Ovary (tissue), 9 donors: ENCODE data around the gene MDC1. TPM values are rescaled to one million over a fixed set of nuclear protein-coding genes. Genes with fewer than 3 reads are reported as not detected.
A peak's percentile ranks its signal among the peaks of the same experiment; 100 is the strongest.

Experiments used
- DNase-seq, 5 donors: peaks; one replicate each; pipeline ENCODE4 v3.0.0-alpha.2; 2019 to 2020
- H3K27ac ChIP-seq, 2 donors: fragments of 200-600 bp; one replicate each; pipeline versions ENCODE4 v1.5.1 to v1.8.0; 2019 to 2022
- H3K27me3 ChIP-seq: fragments of 200-600 bp; one replicate; pipeline ENCODE4 v1.8.0; 2022
- H3K36me3 ChIP-seq: fragments of 200-600 bp; sonication (generic); one replicate; pipeline ENCODE4 v1.5.1; 2019
- H3K4me1 ChIP-seq: one replicate; pipeline ENCODE4 v1.8.1; 2013; ENCODE audit warnings: mild to moderate bottlenecking, moderate library complexity; ENCODE audit not compliant: insufficient read depth
- H3K4me3 ChIP-seq: fragments of 200-600 bp; sonication (generic); one replicate; pipeline ENCODE4 v1.5.1; 2017
- H3K9me3 ChIP-seq, 2 donors: fragments of 200-600 bp in 1 of 2; sonication (generic) in 1 of 2; one replicate each; pipeline versions ENCODE4 v1.5.1 to v1.8.1; 2013 to 2019; ENCODE audit warnings: mild to moderate bottlenecking in 1 of 2, moderate library complexity in 1 of 2
- EP300 ChIP-seq: sonication (generic); formaldehyde crosslinking; IDR thresholded peaks from one replicate; pipeline ENCODE4 v1.6.1; 2017; ENCODE audit warnings: antibody characterized with exemption
- POLR2A ChIP-seq: fragments of 450-650 bp; IDR thresholded peaks from one replicate; pipeline ENCODE4 v1.6.1; 2017; ENCODE audit warnings: antibody characterized with exemption, mild to moderate bottlenecking, moderate library complexity
- WGBS, 3 donors: extraction: QIAGEN DNeasy Blood & Tissue Kit in 1 of 3; methylation state at CpG; one replicate each; pipeline versions ENCODE4 v1.1.5 to v1.1.7; 2013 to 2017; 5-methylcytosine and 5-hydroxymethylcytosine counted together
- intact Hi-C, 4 donors: fragments of 100-400 bp; cut with DNase I; formaldehyde crosslinking; loops; one replicate each; pipeline versions ENCODE4 v1.11.0 to v1.15.1; 2022 to 2023
- polyA plus RNA-seq, 2 donors: library from polyadenylated mRNA; stranded (reverse); fragments of 200-250 nt in 1 of 2; fragments of 350-450 nt in 1 of 2; fragmentation: Illumina TruSeq in 1 of 2; extraction: RNeasy Lipid Tissue Mini Kit (QIAGEN cat#74804) in 1 of 2; gene quantifications; one replicate each; pipeline ENCODE4 v1.2.3, GENCODE V29; 2013 to 2014
- total RNA-seq, 7 donors: library from RNA; depleted of rRNA in 2 of 7; stranded (reverse); fragments of >200 nt in 2 of 7; fragmentation: NEBNext Ultra II Directional in 3 of 7; extraction: Animal tissue kit (Norgen Biotek cat#: 25700) in 3 of 7; gene quantifications; one replicate each; pipeline versions ENCODE4 v1.1.0 to v1.2.4, GENCODE V29; 2016 to 2023
- TF ChIP-seq, protein P1 (sequence below), 3 donors: fragments of 450-650 bp in 2 of 3; fragments of 200-600 bp in 1 of 3; IDR thresholded peaks; one replicate each; pipeline versions ENCODE4 v1.5.1 to v1.8.0; 2016 to 2022; ENCODE audit warnings: antibody characterized with exemption in 3 of 3, mild to moderate bottlenecking in 1 of 3
- donor health status: DM: no; HTN: no; CAD: no; lungs with moderate emphysema.
- donor health status: DM: no; HTN: no; CAD: no.
- donor health status: Bipolar disorder and iron deficiency.
- donor health status: DM: yes; HTN: yes; CAD: no.
- donor health status: DM: no; HTN: no; CAD: no.
- donor health status: DM: yes; HTN: yes; CAD: no.

MDC1 gene
- total and polyA plus RNA-seq, 9 donors, result 13.1 to 62.5 (median 39.2) TPM

DNA sequence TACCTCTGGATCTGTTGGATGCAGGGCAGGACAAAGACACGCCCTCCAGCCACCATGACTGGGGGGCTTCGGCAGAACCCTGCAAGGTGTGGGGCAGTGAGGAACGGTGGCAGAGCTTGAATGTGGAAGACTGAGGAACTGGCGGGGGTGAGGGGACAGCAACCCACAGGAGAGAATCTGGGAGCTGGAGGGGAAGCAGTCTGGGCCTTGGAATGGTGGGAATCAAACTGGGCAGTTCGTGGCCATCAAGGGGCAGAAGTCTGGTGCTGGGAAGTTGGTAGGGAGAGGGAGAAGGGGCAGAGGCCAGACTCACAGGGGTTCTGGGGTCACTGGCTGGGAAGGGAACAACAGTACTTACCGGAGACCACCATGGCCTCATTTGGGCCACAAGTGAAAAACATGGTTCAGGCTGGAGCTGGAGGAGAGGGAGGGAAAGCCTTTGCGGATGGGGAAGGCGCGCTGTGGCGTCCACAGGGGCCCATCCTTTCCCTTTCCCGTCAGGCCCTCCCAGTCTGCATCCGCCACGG is 24.8 kb upstream of the MDC1 start:
- intact Hi-C loops, result loop anchor here (5.0 to 10.0 kb wide), 7 partner anchors 35 to 333 kb away; partner anchors contain the start of gene DDR1 (in 3 of the 4)
- no peak for DNase-seq
- Histone ChIP-seq H3K9me3 (no peaks in the 10 kb centered on the region), H3K27me3 (no peaks in the 10 kb centered on the region), H3K4me3 (peak overlapping the region; percentile 60), H3K36me3 (no peaks in the 10 kb centered on the region), H3K4me1 (peaks cover 7% of the 10 kb centered on the region), H3K27ac (peak overlapping the region; percentile 72 to 89)
- TF ChIP-seq, protein P1, sequence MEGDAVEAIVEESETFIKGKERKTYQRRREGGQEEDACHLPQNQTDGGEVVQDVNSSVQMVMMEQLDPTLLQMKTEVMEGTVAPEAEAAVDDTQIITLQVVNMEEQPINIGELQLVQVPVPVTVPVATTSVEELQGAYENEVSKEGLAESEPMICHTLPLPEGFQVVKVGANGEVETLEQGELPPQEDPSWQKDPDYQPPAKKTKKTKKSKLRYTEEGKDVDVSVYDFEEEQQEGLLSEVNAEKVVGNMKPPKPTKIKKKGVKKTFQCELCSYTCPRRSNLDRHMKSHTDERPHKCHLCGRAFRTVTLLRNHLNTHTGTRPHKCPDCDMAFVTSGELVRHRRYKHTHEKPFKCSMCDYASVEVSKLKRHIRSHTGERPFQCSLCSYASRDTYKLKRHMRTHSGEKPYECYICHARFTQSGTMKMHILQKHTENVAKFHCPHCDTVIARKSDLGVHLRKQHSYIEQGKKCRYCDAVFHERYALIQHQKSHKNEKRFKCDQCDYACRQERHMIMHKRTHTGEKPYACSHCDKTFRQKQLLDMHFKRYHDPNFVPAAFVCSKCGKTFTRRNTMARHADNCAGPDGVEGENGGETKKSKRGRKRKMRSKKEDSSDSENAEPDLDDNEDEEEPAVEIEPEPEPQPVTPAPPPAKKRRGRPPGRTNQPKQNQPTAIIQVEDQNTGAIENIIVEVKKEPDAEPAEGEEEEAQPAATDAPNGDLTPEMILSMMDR (IDR thresholded peaks at IDR 0.05), result no peak
- TF ChIP-seq EP300, result no peak
- TF ChIP-seq POLR2A, result no peak
- WGBS, 3 donors, result 5 to 6% (median 6%) methylated on average over 13 of the region's 13 CpGs

- peaks cover 7% of the 10 kb centered on the region for H3K4me1 ChIP-seq
Observed at GRCh38 chr6:30741063-30741779, 24.1 kb upstream of the MDC1 start.

GRCh38 chr6:30740540-30740870 is 23.4 kb upstream of the MDC1 start:
- Histone ChIP-seq H3K4me3 (no peak overlapping the region), H3K9me3 (no peaks in the 10 kb centered on the region), H3K4me1 (peaks cover 7% of the 10 kb centered on the region), H3K36me3 (no peaks in the 10 kb centered on the region), H3K27ac (peak overlapping the region in 1 of 2 donors; percentile 2), H3K27me3 (no peaks in the 10 kb centered on the region)
- WGBS, 3 donors, result 83 to 94% (median 88%) methylated on average over 2 of the region's 2 CpGs
- TF ChIP-seq EP300 (no peak), POLR2A (no peak)
- TF ChIP-seq, protein P1 (IDR thresholded peaks at IDR 0.05), result no peak
- DNase-seq, result no peak
- intact Hi-C loops, result loop anchor here (5.0 to 10.0 kb wide), 7 partner anchors 37 to 334 kb away; partner anchors contain the start of gene DDR1 (in 3 of the 4)

More at GRCh38 chr6:30741063-30741779, 24.1 kb upstream of the MDC1 start:
- Histone ChIP-seq H3K36me3 (no peaks in the 10 kb centered on the region), H3K27ac (peak overlapping the region in 1 of 2 donors; percentile 89), H3K27me3 (no peaks in the 10 kb centered on the region), H3K4me3 (peak overlapping the region; percentile 60), H3K9me3 (no peaks in the 10 kb centered on the region)
- 67 to 74% (median 68%) methylated on average over 8 of the region's 8 CpGs for WGBS, 3 donors
- intact Hi-C loops, result loop anchor here (5.0 to 10.0 kb wide), 7 partner anchors 36 to 334 kb away; partner anchors contain the start of gene DDR1 (in 3 of the 4)
- TF ChIP-seq, protein P1 (IDR thresholded peaks at IDR 0.05), result no peak
- TF ChIP-seq EP300, result no peak
- TF ChIP-seq POLR2A, result no peak
- no peak for DNase-seq

DNA sequence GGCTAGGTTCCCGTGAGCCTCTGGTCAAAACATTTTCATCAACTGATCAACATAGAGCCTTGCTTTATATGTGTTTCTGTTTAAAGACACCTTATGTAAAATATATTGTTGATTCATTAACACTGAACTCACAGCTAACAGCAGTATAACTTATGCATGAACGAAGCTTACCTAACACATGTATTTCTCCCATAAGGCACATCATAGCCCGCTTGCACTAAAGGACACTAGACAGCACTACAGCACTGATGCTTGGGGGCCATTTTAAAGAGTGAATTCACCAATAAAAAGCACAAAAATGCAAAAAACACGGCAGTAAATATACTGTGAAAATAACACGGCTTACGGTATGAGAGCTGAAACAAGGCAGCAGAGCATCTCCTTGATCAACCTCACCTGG is 21.5 kb upstream of the MDC1 start:
- WGBS, 3 donors, result 78 to 81% (median 79%) methylated on average over 6 of the region's 6 CpGs
- no peaks in the 10 kb centered on the region for H3K27me3 ChIP-seq
- H3K4me3 ChIP-seq, result no peak overlapping the region
- TF ChIP-seq EP300 (no peak), POLR2A (no peak)
- TF ChIP-seq, protein P1 (IDR thresholded peaks at IDR 0.05), result no peak
- intact Hi-C loops, result loop anchor here in 3 of 4 donors (10.0 kb wide), 2 partner anchors 136 to 194 kb away; no protein-coding TSS in a partner anchor
- H3K36me3 ChIP-seq, result no peaks in the 10 kb centered on the region
- no peak overlapping the region for H3K27ac ChIP-seq
- no peak for DNase-seq
- peaks cover 7% of the 10 kb centered on the region for H3K4me1 ChIP-seq
- no peaks in the 10 kb centered on the region for H3K9me3 ChIP-seq
